ENCODE data around the gene PLCH1. TPM values are rescaled to one million over a fixed set of nuclear protein-coding genes. Genes with fewer than 3 reads are reported as not detected.

Gene PLCH1
- total RNA-seq, 8 experiments from 2014 or later: 3.7 to 32.9 (median 11.2) TPM

DNA sequence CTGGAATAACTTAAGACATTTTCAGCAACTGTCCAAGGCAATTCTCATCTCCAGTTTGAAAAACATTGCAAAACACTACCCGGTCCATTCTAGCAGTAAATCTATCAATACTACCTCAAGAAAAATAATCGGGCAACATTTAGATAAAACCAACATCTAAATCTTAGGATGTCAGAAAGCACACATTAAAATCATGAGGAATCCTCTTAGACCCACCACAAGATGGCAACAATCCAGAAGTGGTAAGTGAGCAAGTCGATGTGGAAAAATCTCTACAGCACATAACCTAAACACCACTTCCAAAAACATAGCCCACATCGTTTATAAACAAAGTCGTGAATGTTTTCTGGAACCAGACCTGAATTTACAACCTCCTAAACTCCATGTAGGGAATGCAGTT is 5.7 kb downstream of the PLCH1 start:
- no peak for ATAC-seq (replicated peaks in 6 of 8)
- no peak overlapping the region for H3K4me3 ChIP-seq
- peaks cover 31 to 35% of the 10 kb centered on the region in 2 donors for H3K4me1 ChIP-seq (replicated peaks in 1 of 2)
- WGBS, 10 experiments: 17 to 89% (median 58%) methylated on average over 1 to 5 of the region's 5 CpGs
- H3K27ac ChIP-seq: no peak overlapping the region
- in situ Hi-C loops (cut with MboI; ENCODE audit: low pct_unique_long_range_greater_than_20kb in 2 of 9, low sequenced_read_pairs in 9 of 9, unreplicated experiment in 9 of 9): no loop called here

DNA sequence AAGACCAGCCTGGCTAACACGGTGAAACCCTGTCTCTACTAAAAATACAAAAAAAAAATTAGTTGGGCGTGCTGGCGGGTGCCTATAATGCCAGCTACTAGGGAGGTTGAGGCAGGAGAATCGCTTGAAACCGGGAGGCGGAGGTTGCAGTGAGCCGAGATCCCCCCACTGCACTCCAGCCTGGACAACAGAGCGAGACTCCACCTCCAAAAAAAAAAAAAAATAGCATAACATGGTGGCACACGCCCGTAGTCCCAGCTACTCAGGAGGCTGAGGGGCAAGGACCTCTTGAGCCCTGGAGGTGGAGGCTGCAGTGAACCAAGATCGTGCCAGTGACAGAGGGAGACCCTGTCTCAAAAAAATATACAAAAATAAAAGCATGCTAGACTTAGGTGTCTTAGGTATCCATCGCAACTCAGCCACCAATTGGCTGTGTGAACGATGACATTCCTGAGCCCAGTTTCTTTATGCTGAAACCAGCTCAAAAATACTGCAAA is 6.2 kb downstream of the PLCH1 start:
- 27 to 99% (median 82%) methylated on average over 2 to 9 of the region's 13 CpGs; no CpG with 5 or more reads in 2 of the 10 experiments for WGBS, 10 experiments
- in situ Hi-C loops (cut with MboI; ENCODE audit: low pct_unique_long_range_greater_than_20kb in 2 of 9, low sequenced_read_pairs in 9 of 9, unreplicated experiment in 9 of 9): no loop called here
- peaks cover 31 to 35% of the 10 kb centered on the region in 2 donors for H3K4me1 ChIP-seq (replicated peaks in 1 of 2)
- no peak for ATAC-seq (replicated peaks in 6 of 8)
- H3K27ac ChIP-seq: peak overlapping the region in 1 of 2 donors; percentile 71
- no peak overlapping the region for H3K4me3 ChIP-seq

DNA sequence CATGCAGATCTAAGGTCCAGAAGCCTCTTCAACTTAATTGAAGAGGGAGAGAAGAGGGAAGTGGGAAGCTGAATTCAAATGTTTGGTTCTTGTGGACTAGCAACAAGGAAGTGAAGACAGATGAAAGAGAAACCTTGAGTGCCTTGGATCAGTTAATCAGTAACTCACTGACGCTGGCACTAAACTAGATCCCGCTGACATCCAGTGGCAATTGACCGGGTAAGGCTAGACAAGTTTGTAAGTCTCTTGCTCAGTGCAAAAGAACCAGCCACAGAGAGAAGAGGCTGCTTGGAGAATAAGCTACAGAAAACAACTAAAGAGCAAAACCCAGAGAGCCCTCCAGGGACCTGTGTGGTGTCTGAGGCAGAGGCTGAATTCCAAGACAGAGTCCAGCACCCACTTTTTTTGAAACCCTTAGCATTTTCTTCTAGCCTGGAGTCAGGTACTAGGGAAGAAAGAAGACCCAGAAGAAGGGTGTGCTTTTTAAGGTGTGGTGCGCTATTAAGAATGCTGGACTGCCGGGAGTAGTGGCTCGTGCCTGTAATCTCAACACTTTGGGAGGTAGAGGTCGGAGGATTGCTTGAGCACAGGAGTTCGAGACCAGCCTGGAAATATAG is 6.9 kb downstream of the PLCH1 start:
- WGBS, 10 experiments: 17 to 98% (median 51%) methylated on average over 1 to 8 of the region's 8 CpGs; no CpG with 5 or more reads in 1 of the 10 experiments

DNA sequence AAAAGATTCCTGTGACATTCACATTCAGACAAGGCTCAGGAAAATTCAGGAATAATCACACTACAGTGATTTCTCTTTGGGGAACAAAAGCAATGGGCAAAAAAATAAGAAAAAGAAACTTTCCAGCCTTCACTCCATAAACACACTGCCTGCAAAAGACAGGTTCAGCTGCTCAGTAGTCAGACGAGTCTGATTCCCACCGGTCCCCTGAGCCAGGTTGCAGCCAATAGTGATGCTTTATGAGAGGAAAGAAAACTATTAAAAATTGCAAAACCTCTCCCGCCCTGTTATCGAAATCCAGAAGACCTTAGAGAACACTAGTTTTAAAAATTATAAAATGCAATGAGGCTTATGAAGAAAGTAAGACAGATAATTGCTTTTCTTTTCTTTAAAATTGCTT is 8.5 kb downstream of the PLCH1 start:
- 8 to 76% (median 71%) methylated on average over 2 to 4 of the region's 4 CpGs; no CpG with 5 or more reads in 2 of the 10 experiments for WGBS, 10 experiments
- H3K4me1 ChIP-seq (replicated peaks in 1 of 2): peaks cover 13 to 31% of the 10 kb centered on the region in 2 donors
- no peak for ATAC-seq (replicated peaks in 6 of 8)
- no peak overlapping the region for H3K27ac ChIP-seq
- H3K4me3 ChIP-seq: no peak overlapping the region
- in situ Hi-C loops (cut with MboI; ENCODE audit: low pct_unique_long_range_greater_than_20kb in 2 of 9, low sequenced_read_pairs in 9 of 9, unreplicated experiment in 9 of 9): no loop called here

More for the DNA sequence above, 6.9 kb downstream of the PLCH1 start:
- peaks cover 28 to 35% of the 10 kb centered on the region in 2 donors for H3K4me1 ChIP-seq (replicated peaks in 1 of 2)
- H3K4me3 ChIP-seq: peak overlapping the region in 1 of 5 donors; percentile 12
- in situ Hi-C loops (cut with MboI; ENCODE audit: low pct_unique_long_range_greater_than_20kb in 2 of 9, low sequenced_read_pairs in 9 of 9, unreplicated experiment in 9 of 9): no loop called here
- peak overlapping the region in 1 of 2 donors; percentile 71 for H3K27ac ChIP-seq
- ATAC-seq (replicated peaks in 6 of 8): peak in 5 of 8 experiments; percentile 49 to 72 (median 62)

DNA sequence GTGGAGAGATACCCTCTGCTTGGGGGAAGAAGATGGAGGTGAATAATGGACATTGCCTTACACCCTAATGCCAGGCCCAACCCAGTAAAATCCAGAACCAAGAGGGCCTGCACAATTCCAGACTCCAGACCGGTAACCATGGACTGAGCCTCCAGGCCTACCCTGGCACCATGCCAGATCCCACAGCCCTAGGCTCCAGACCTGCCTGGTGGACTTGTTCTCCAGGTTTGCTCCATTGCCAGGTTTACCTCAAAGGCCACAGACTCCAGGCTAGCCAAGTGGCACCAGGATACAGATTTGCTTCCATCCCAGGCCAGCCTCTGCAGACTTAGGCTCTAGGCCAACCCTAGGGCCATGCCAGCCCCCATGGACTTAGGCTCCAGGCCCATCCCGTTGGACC is 14.0 kb downstream of the PLCH1 start:
- Histone ChIP-seq H3K4me1 (replicated peaks in 1 of 2) (no peaks in the 10 kb centered on the region), H3K27ac (no peak overlapping the region), H3K4me3 (no peak overlapping the region)
- in situ Hi-C loops (cut with MboI; ENCODE audit: low pct_unique_long_range_greater_than_20kb in 2 of 9, low sequenced_read_pairs in 9 of 9, unreplicated experiment in 9 of 9): no loop called here
- ATAC-seq (replicated peaks in 6 of 8): no peak
- WGBS, 10 experiments: 38 to 100% (median 80%) methylated on average over 1 to 2 of the region's 2 CpGs; no CpG with 5 or more reads in 7 of the 10 experiments

DNA sequence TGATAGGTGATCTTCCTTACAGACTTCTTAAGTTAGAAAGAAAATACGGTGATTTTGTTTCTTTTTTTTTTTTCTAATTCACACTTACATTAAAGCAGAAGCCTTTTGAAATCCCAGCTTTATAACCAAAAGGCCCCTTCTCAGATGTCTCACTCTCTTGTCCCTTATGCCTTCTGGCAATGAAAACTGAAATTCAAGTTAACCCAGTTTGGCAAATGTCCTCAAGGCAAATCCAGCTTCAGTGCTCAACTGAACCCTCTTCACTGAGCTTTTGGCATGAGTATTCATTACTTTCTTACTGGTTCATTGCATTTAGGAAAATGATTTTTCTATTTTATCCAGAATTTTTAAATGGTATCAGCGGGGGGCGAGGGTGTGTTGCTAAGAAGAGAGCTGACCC is 17.0 kb downstream of the PLCH1 start:
- Histone ChIP-seq H3K4me3 (no peak overlapping the region), H3K27ac (no peak overlapping the region), H3K4me1 (replicated peaks in 1 of 2) (no peaks in the 10 kb centered on the region)
- in situ Hi-C loops (cut with MboI; ENCODE audit: low pct_unique_long_range_greater_than_20kb in 2 of 9, low sequenced_read_pairs in 9 of 9, unreplicated experiment in 9 of 9): no loop called here
- ATAC-seq (replicated peaks in 6 of 8): no peak
- WGBS, 10 experiments: 58 to 100% (median 94%) methylated on average over 1 to 3 of the region's 3 CpGs

DNA sequence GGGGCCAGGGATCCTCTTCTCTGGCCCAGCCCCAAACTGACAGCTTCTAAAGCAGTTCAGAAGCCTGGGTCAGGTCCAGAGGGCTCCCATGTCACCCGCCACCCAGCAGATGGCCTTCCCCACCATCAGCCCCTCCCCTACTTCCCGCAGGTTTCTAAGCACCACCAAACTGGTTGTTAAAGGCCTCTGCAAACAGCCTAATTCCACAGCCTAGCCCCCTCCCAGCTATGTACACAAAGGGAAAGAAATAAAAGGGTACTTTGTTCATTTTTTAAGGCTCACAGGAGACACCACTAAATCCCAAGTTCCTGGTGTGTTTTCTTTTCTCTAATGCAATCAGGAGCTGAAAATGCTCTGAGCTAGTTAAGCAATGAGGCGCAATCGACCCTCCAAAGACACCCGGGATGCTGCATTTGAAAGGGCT is 30.6 kb downstream of the PLCH1 start:
- H3K4me1 ChIP-seq (replicated peaks in 1 of 2): peaks cover 7 to 12% of the 10 kb centered on the region in 2 donors
- H3K27ac ChIP-seq: peak overlapping the region; percentile 31 to 34
- no peak overlapping the region for H3K4me3 ChIP-seq
- in situ Hi-C loops (cut with MboI; ENCODE audit: low pct_unique_long_range_greater_than_20kb in 2 of 9, low sequenced_read_pairs in 9 of 9, unreplicated experiment in 9 of 9): loop anchor here in 3 of 9 experiments (25.0 kb wide), 1 partner anchor 327 kb away; no protein-coding TSS in a partner anchor
- ATAC-seq (replicated peaks in 6 of 8): peak in 5 of 8 experiments; percentile 55 to 97 (median 66)
- WGBS, 10 experiments: 13 to 83% (median 64%) methylated on average over 1 to 3 of the region's 5 CpGs; no CpG with 5 or more reads in 4 of the 10 experiments

DNA sequence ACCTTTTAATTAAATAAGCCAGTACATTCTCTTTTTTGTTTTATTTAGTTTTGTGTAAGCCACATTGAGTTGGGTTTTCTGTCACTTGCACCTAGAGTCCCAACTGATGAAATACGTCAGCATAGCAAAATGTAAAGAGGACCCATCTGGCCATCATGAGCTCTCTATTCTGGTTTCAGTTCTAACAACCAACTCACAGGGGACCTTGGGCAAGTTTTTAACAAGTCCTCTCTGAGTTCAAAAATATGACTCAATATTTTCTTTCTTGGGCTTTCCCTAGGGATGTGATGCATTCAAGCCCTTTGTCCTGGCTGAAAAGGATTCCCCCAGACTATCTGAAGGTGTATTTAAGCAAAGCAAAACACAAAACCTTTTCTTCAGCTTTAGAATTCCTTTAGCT is 32.9 kb downstream of the PLCH1 start:
- no peak overlapping the region for H3K4me3 ChIP-seq
- in situ Hi-C loops (cut with MboI; ENCODE audit: low pct_unique_long_range_greater_than_20kb in 2 of 9, low sequenced_read_pairs in 9 of 9, unreplicated experiment in 9 of 9): loop anchor here in 3 of 9 experiments (25.0 kb wide), 1 partner anchor 325 kb away; no protein-coding TSS in a partner anchor
- no peak overlapping the region for H3K27ac ChIP-seq
- ATAC-seq (replicated peaks in 6 of 8): no peak
- 71 to 100% (median 97%) methylated on average over 1 of the region's 1 CpG; no CpG with 5 or more reads in 4 of the 10 experiments for WGBS, 10 experiments
- H3K4me1 ChIP-seq (replicated peaks in 1 of 2): peaks cover 7 to 12% of the 10 kb centered on the region in 2 donors

DNA sequence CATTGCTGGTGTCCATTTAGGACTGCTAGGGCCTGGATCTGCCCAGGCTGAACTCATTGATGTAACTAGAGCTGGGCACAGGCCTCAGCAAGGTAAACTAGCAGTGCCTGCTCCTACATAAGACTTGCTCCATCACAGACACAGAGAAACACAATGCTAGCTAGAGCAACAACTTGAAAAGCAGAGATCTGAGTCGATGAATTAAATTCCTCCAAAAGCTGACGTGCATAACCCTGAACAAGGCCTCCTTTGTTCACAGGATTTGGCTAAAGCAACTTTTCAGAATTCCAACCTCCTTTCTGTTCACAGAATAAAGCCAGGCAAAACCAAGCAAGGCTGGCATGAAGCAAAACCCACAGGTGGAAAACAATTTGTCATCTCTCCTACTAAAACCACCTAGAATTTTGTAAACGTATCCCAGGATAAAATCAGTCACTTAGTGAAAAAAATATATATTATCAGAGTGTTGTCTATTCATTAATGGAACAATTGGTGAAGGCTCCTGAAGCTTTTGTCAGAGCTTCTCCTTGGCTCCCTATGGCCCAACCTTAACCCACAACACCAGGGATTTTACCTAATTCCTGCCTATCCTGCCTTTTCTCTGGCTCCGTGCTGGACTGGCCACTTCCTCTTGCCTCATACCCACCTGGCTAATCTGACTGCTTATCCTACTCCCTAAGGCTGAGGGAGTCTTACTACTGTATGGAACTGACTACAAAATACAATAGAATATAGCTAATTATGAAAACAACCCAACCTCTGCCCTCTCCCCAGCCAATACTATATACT is 39.9 kb downstream of the PLCH1 start:
- Histone ChIP-seq H3K27ac (peak overlapping the region in 1 of 2 donors; percentile 12), H3K4me3 (no peak overlapping the region), H3K4me1 (replicated peaks in 1 of 2) (peaks cover 10 to 28% of the 10 kb centered on the region in 2 donors)
- peak in 5 of 8 experiments; percentile 18 to 52 (median 33) for ATAC-seq (replicated peaks in 6 of 8)
- 18 to 80% (median 57%) methylated on average over 1 to 4 of the region's 4 CpGs; no CpG with 5 or more reads in 2 of the 10 experiments for WGBS, 10 experiments
- in situ Hi-C loops (cut with MboI; ENCODE audit: low pct_unique_long_range_greater_than_20kb in 2 of 9, low sequenced_read_pairs in 9 of 9, unreplicated experiment in 9 of 9): loop anchor here in 8 of 9 experiments (10.0 to 25.0 kb wide), 3 partner anchors 318 to 350 kb away; no protein-coding TSS in a partner anchor

DNA sequence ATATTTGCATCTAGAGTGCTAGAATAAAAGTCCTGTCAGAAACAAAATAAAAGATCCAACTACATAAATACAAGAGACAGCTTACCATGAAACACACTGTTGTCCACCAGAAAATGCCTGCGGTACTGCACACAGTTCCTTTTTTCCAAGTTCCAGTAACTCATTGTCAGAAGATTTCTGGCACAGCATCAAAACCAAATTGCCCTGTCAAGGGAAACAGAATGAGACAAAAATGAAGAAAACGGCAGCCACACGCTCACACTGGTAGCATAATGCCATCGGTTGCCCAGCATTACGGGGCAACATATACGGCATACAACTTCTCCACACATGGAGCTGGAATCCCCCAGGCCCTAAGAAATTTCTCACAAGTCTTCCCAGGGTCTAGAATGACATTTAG is 40.8 kb downstream of the PLCH1 start:
- in situ Hi-C loops (cut with MboI; ENCODE audit: low pct_unique_long_range_greater_than_20kb in 2 of 9, low sequenced_read_pairs in 9 of 9, unreplicated experiment in 9 of 9): loop anchor here in 8 of 9 experiments (10.0 to 25.0 kb wide), 3 partner anchors 317 to 349 kb away; no protein-coding TSS in a partner anchor
- no peak overlapping the region for H3K27ac ChIP-seq
- WGBS, 10 experiments: 62 to 100% (median 87%) methylated on average over 1 to 6 of the region's 6 CpGs; no CpG with 5 or more reads in 2 of the 10 experiments
- peak in 3 of 8 experiments; percentile 23 to 84 (median 56) for ATAC-seq (replicated peaks in 6 of 8)
- peaks cover 10 to 28% of the 10 kb centered on the region in 2 donors for H3K4me1 ChIP-seq (replicated peaks in 1 of 2)
- no peak overlapping the region for H3K4me3 ChIP-seq

DNA sequence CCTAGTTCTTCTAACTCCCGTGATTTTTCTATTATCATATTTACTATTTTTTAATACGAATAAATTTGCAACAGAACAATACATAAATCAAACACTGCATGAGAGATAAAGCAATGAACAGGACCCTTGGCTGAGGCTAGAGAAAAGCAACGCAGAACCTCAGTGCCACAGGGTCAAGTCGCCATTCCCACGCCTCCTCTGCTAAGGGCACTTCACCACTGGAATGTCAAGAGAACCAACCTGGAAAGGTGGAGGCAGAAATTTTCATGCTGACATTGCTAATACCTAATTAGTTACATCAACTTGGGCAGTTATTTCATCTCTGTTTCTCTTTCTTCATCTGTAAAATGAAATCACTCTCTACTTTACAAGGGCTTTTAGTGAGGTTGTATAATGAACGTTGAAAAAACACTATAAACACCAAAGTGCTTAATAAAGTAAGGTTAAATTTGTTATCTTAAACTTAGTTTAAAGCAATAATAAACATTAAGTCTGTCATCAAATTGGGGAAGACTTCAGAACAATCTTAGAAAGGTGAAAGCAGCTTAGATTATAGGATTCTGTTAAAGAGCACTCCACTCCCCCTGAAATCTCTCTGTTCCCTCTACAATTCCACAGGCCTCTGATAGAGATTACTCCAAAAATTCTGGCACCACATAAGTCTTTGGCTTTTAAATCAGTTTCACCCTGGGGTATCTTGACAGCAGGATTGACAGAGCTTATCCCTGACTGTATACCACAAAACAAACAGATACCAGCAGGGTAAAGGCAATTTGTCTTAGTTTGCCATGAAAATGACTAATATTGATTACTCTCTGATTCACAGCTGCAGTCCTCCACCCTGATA is 41.9 kb downstream of the PLCH1 start:
- no peak overlapping the region for H3K27ac ChIP-seq
- whole genome bisulfite sequencing, 10 experiments: 11 to 79% (median 58%) methylated on average over 1 to 6 of the region's 6 CpGs; no CpG with 5 or more reads in 1 of the 10 experiments
- in situ Hi-C loops (cut with MboI; ENCODE audit: low pct_unique_long_range_greater_than_20kb in 2 of 9, low sequenced_read_pairs in 9 of 9, unreplicated experiment in 9 of 9): loop anchor here in 8 of 9 experiments (10.0 to 25.0 kb wide), 3 partner anchors 316 to 348 kb away; no protein-coding TSS in a partner anchor
- H3K4me3 ChIP-seq: no peak overlapping the region
- ATAC-seq (replicated peaks in 6 of 8): no peak
- H3K4me1 ChIP-seq (replicated peaks in 1 of 2): peaks cover 10 to 28% of the 10 kb centered on the region in 2 donors

DNA sequence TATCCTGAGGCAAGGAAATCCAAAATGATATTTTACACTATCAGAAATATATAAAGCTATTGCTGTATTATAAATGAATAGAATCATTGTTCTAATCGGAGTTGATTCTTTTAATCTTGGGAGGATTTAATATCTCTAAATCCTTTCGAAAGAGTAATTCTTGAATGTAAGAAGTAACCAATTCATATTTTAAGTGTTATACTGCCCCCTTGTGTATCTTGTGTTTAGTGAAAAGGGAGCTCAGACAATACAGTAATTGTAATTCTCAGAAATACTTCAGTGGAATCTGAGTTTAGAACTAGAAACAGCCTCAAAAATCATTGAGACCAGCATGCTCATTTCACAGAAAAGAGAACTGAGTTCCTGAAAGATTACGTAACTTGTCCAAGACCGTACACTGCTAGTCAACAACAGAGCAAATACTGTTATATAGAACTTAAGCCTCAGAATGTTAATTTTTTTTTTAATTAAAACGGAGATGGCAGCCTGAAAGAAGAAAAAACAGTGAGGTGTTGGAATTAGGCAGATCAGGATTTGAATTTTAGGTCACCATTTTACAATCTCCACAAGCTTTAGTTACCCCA is 42.9 kb downstream of the PLCH1 start:
- Histone ChIP-seq H3K27ac (no peak overlapping the region), H3K4me3 (no peak overlapping the region), H3K4me1 (replicated peaks in 1 of 2) (peaks cover 10 to 28% of the 10 kb centered on the region in 2 donors)
- in situ Hi-C loops (cut with MboI; ENCODE audit: low pct_unique_long_range_greater_than_20kb in 2 of 9, low sequenced_read_pairs in 9 of 9, unreplicated experiment in 9 of 9): loop anchor here in 8 of 9 experiments (10.0 to 25.0 kb wide), 3 partner anchors 315 to 347 kb away; no protein-coding TSS in a partner anchor
- peak in 7 of 8 experiments; percentile 30 to 80 (median 47) for ATAC-seq (replicated peaks in 6 of 8)
- WGBS, 10 experiments: 0 to 47% (median 39%) methylated on average over 1 to 5 of the region's 5 CpGs

All from motor neuron (in vitro differentiated cells).